Hepatocyte (in vitro differentiated cells): ENCODE results near the gene NTN4. TPM values are rescaled to one million over a fixed set of nuclear protein-coding genes. Genes with fewer than 3 reads are reported as not detected.

Experiments
- DNase-seq: peaks from one replicate; pipeline ENCODE4 v3.0.0-alpha.2; 2016; ENCODE audit warnings: low spot score
- H2AFZ ChIP-seq: fragments of 200-600 bp; sonication (generic); 2 replicates; pipeline ENCODE4 v1.6.0; 2016; ENCODE audit warnings: antibody characterized with exemption, mild to moderate bottlenecking
- H3K27ac ChIP-seq: fragments of 200-600 bp; sonication (generic); 2 replicates; pipeline ENCODE4 v1.5.1; 2016; ENCODE audit warnings: mild to moderate bottlenecking
- H3K27me3 ChIP-seq: fragments of 200-600 bp; sonication (generic); 2 replicates; pipeline ENCODE4 v1.6.1; 2016
- H3K36me3 ChIP-seq: fragments of 200-600 bp; sonication (generic); replicated peaks from 2 replicates; pipeline ENCODE4 v1.5.1; 2016; ENCODE audit warnings: low read depth; ENCODE audit not compliant: insufficient read depth
- H3K4me1 ChIP-seq: fragments of 200-600 bp; sonication (generic); 2 replicates; pipeline ENCODE4 v1.5.1; 2016; ENCODE audit warnings: mild to moderate bottlenecking, moderate library complexity; ENCODE audit not compliant: insufficient read depth
- H3K4me2 ChIP-seq: fragments of 200-600 bp; sonication (generic); 2 replicates; pipeline ENCODE4 v1.6.0; 2016
- H3K4me3 ChIP-seq: fragments of 200-600 bp; sonication (generic); 2 replicates; pipeline ENCODE4 v1.5.1; 2016; ENCODE audit warnings: mild to moderate bottlenecking
- H3K79me2 ChIP-seq: fragments of 200-600 bp; sonication (generic); 2 replicates; pipeline ENCODE4 v1.6.0; 2017; ENCODE audit warnings: mild to moderate bottlenecking
- H3K9me2 ChIP-seq: fragments of 200-600 bp; sonication (generic); replicated peaks from 2 replicates; pipeline ENCODE4 v1.6.0; 2017; ENCODE audit warnings: mild to moderate bottlenecking; ENCODE audit not compliant: insufficient read depth
- H3K9me3 ChIP-seq: fragments of 200-600 bp; sonication (generic); 2 replicates; pipeline ENCODE4 v1.5.1; 2016; ENCODE audit warnings: low read depth, mild to moderate bottlenecking
- H4K20me1 ChIP-seq: fragments of 200-600 bp; sonication (generic); 2 replicates; pipeline ENCODE4 v1.6.0; 2016; ENCODE audit warnings: mild to moderate bottlenecking; ENCODE audit not compliant: insufficient read depth, poor library complexity, severe bottlenecking
- CTCF ChIP-seq: fragments of 200-600 bp; sonication (generic); IDR thresholded peaks from 2 replicates; pipeline ENCODE4 v1.5.1; 2016; ENCODE audit warnings: antibody characterized with exemption, mild to moderate bottlenecking; ENCODE audit not compliant: poor library complexity
- EZH2 ChIP-seq: fragments of 200-600 bp; sonication (generic); IDR thresholded peaks from 2 replicates; pipeline ENCODE4 v1.6.1; 2016; ENCODE audit warnings: antibody characterized with exemption, mild to moderate bottlenecking, borderline replicate concordance
- EZH2phosphoT487 ChIP-seq: fragments of 200-600 bp; sonication (generic); IDR thresholded peaks from one replicate; pipeline ENCODE4 v1.6.1; 2018; ENCODE audit warnings: antibody characterized with exemption, mild to moderate bottlenecking, low read depth, moderate library complexity; ENCODE audit not compliant: unreplicated experiment, severe bottlenecking
- WGBS: methylation state at CpG from one replicate; pipeline ENCODE4 v1.1.6; 2016; ENCODE audit warnings: low lambda C conversion rate; ENCODE audit errors: missing lambda C conversion rate; 5-methylcytosine and 5-hydroxymethylcytosine counted together
- polyA plus RNA-seq: library from polyadenylated mRNA; unstranded; fragments of >200 nt; fragmentation: Nextera tagmentation; extraction: Ambion mirVana; gene quantifications from 2 replicates; pipeline ENCODE4 v1.2.1, GENCODE V29; 2016
- total RNA-seq: library from RNA; depleted of rRNA; stranded (reverse); fragments of >200 nt; gene quantifications from 2 replicates; pipeline ENCODE4 v1.2.3, GENCODE V29; 2014

Gene NTN4
- total and polyA plus RNA-seq, 2 experiments from 2014 or later, result 20.2 to 37.0 TPM

- no peak overlapping the region for H3K27ac ChIP-seq
- no peaks in the 10 kb centered on the region for H3K27me3 ChIP-seq
- no peak overlapping the region for H3K4me3 ChIP-seq
- no peaks in the 10 kb centered on the region for H3K4me1 ChIP-seq
- H2AFZ ChIP-seq, result no peak overlapping the region
- H3K9me3 ChIP-seq, result no peaks in the 10 kb centered on the region
- no peak for DNase-seq
- no peaks in the 10 kb centered on the region for H3K36me3 ChIP-seq
- no peak overlapping the region for H3K4me2 ChIP-seq
- WGBS, result 81% methylated on average over 3 of the region's 3 CpGs
- H3K79me2 ChIP-seq, result no peaks in the 10 kb centered on the region
- TF ChIP-seq EZH2phosphoT487, result no peak
- TF ChIP-seq CTCF, result no peak
- TF ChIP-seq EZH2, result no peak
- H4K20me1 ChIP-seq, result no peaks in the 10 kb centered on the region
- no peaks in the 10 kb centered on the region for H3K9me2 ChIP-seq
Measured at GRCh38 chr12:95640516-95640915, 150.0 kb downstream of the NTN4 start.

DNA sequence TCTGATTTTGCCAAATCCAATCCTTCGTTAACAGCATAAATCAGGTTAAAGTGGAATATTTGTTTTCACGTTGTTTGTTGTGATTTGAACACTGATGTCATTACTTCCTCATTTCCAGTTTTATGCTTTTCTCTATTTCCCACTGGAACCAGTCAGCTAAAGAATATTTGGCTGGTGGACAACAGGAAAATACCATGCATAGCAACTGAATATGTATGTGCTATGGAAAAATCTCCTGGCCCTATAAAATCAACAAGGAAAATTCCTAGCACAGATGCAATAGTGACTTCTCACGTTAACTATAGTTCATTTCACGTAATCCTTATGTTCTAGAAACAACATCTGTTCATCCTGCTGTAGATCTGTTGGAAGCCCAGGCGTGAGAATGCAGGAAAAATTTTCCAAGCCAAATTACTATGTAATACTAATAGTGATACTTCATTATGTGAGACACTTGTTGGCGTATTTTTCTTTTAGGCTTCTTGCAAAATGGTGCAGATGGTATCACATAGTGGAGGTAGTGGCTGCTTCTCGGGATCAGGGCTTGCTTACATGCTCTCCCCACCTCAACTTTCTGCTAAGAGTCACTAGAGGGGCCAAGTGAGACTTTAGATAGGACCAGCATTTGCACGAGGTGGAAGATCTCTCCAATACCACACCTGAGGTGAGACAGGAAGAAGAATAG, 153.0 kb downstream of the NTN4 start:
- Histone ChIP-seq H3K4me1 (peaks cover 11% of the 10 kb centered on the region), H3K9me2 (no peaks in the 10 kb centered on the region), H3K79me2 (no peaks in the 10 kb centered on the region), H3K9me3 (no peaks in the 10 kb centered on the region), H3K4me3 (no peak overlapping the region), H3K27ac (no peak overlapping the region), H3K27me3 (no peaks in the 10 kb centered on the region), H2AFZ (no peak overlapping the region), H3K36me3 (no peaks in the 10 kb centered on the region), H4K20me1 (no peaks in the 10 kb centered on the region), H3K4me2 (no peak overlapping the region)
- no peak for DNase-seq
- 64% methylated on average over 8 of the region's 8 CpGs for WGBS
- TF ChIP-seq EZH2phosphoT487 (no peak), CTCF (no peak), EZH2 (no peak)

DNA sequence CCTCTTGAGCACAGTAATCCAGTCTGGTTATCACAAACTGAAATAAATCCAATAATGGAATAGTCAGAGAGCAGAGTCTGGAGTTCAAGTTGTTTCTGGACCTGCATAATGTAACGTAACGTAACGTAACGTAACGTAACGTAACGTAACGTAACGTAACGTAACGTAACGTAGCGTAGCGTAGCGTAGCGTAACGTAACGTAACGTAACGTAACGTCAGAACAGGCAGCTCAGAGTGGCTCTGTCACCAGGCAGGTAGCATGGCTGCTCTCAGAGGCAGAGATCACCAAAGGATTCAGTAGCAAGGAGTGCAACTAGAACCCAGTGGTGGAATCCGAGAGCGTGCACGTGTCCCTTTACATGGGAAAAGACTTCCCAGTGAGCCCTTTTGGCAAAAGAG, 153.6 kb downstream of the NTN4 start:
- TF ChIP-seq EZH2 (no peak), EZH2phosphoT487 (no peak)
- no peaks in the 10 kb centered on the region for H4K20me1 ChIP-seq
- H3K9me2 ChIP-seq, result no peaks in the 10 kb centered on the region
- no peaks in the 10 kb centered on the region for H3K27me3 ChIP-seq
- H3K4me2 ChIP-seq, result no peak overlapping the region
- H3K4me3 ChIP-seq, result no peak overlapping the region
- peaks cover 11% of the 10 kb centered on the region for H3K4me1 ChIP-seq
- H3K9me3 ChIP-seq, result no peaks in the 10 kb centered on the region
- H3K36me3 ChIP-seq, result no peaks in the 10 kb centered on the region
- H2AFZ ChIP-seq, result no peak overlapping the region
- no peaks in the 10 kb centered on the region for H3K79me2 ChIP-seq
- no peak overlapping the region for H3K27ac ChIP-seq
- no peak for DNase-seq
- 93% methylated on average over 24 of the region's 24 CpGs for WGBS

GRCh38 chr12:95634622-95635621, 155.6 kb downstream of the NTN4 start:
- Histone ChIP-seq H4K20me1 (no peaks in the 10 kb centered on the region), H3K4me3 (no peak overlapping the region), H3K9me2 (no peaks in the 10 kb centered on the region), H3K4me2 (no peak overlapping the region), H2AFZ (no peak overlapping the region), H3K9me3 (no peaks in the 10 kb centered on the region), H3K4me1 (peaks cover 11% of the 10 kb centered on the region), H3K79me2 (no peaks in the 10 kb centered on the region), H3K27me3 (no peaks in the 10 kb centered on the region), H3K27ac (peak overlapping the region; percentile 45), H3K36me3 (no peaks in the 10 kb centered on the region)
- TF ChIP-seq EZH2phosphoT487 (no peak), CTCF (no peak), EZH2 (no peak)
- WGBS, result 78% methylated on average over 9 of the region's 9 CpGs
- DNase-seq, result peak; percentile 47
